Measurements from ENCODE around the gene NODAL. TPM values are rescaled to one million over a fixed set of nuclear protein-coding genes. Genes with fewer than 3 reads are reported as not detected.

NODAL gene
- polyA plus RNA-seq, 2 donors, result 0.04 to 0.20 TPM

DNA sequence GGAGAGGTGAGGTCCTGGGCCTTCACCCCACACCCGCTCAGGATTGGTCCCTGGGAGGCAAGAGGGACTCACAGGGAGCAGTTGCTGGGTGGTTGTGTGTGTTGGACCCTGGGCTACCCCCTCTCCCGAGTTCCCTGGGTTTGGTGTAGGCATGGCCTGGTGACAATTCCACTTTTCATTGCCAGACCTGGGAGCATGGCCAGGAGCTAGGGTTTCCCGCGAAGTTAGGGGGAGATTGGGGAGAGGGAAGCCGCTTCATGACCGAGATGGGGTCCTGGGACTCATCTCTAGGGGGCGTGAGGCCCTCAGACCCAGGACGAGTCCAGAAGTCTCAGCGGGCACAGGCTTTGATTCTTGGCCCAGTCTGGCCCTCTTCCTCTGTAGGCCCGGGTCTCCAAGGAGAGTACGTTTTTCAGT is 37.7 kb upstream of the NODAL start:
- WGBS, 2 donors, result 42 to 44% methylated on average over 11 of the region's 11 CpGs

GRCh38 chr10:70478191-70479164 is 37.0 kb upstream of the NODAL start, which contains the start of gene PALD1:
TSS of gene PALD1 (plus strand) at chr10:70478767. CDS start at chr10:70525952, 47,185 bp downstream.
- no peaks in the 10 kb centered on the region for H3K9me3 ChIP-seq (ENCODE audit: control insufficient read depth in 2 of 2, insufficient read depth in 1 of 2, low read depth in 1 of 2, low read length in 1 of 2)
- H3K27ac ChIP-seq (ENCODE audit: low read depth in 2 of 2, low read length in 1 of 2), result peak within 1 kb of the TSS; percentile 51 to 60
- peaks cover 4 to 29% of the 10 kb centered on the region in 2 donors for H3K4me1 ChIP-seq (ENCODE audit: control insufficient read depth in 2 of 2, insufficient read depth in 2 of 2, low read length in 1 of 2)
- 1% methylated on average over 105 to 110 of the region's 110 CpGs for WGBS, 2 donors
- no peaks in the 10 kb centered on the region for H3K36me3 ChIP-seq (ENCODE audit: control insufficient read depth in 2 of 2, insufficient read depth in 2 of 2, low read length in 1 of 2)
- peak within 1 kb of the TSS; percentile 52 to 55 for H3K4me3 ChIP-seq (ENCODE audit: low read depth in 1 of 2, low read length in 2 of 2)
- no peaks in the 10 kb centered on the region for H3K27me3 ChIP-seq (ENCODE audit: control insufficient read depth in 1 of 2, insufficient read depth in 2 of 2, low read length in 2 of 2)

More for the DNA sequence above, 37.7 kb upstream of the NODAL start:
- H3K9me3 ChIP-seq (ENCODE audit: control insufficient read depth in 2 of 2, insufficient read depth in 1 of 2, low read depth in 1 of 2, low read length in 1 of 2), result no peaks in the 10 kb centered on the region
- peaks cover 4 to 27% of the 10 kb centered on the region in 2 donors for H3K4me1 ChIP-seq (ENCODE audit: control insufficient read depth in 2 of 2, insufficient read depth in 2 of 2, low read length in 1 of 2)
- peak overlapping the region; percentile 51 to 60 for H3K27ac ChIP-seq (ENCODE audit: low read depth in 2 of 2, low read length in 1 of 2)
- no peaks in the 10 kb centered on the region for H3K36me3 ChIP-seq (ENCODE audit: control insufficient read depth in 2 of 2, insufficient read depth in 2 of 2, low read length in 1 of 2)
- H3K4me3 ChIP-seq (ENCODE audit: low read depth in 1 of 2, low read length in 2 of 2), result peak overlapping the region; percentile 52 to 55
- H3K27me3 ChIP-seq (ENCODE audit: control insufficient read depth in 1 of 2, insufficient read depth in 2 of 2, low read length in 2 of 2), result no peaks in the 10 kb centered on the region

- Histone ChIP-seq H3K9me3 (ENCODE audit: control insufficient read depth in 2 of 2, insufficient read depth in 1 of 2, low read depth in 1 of 2, low read length in 1 of 2) (no peaks in the 10 kb centered on the region), H3K27me3 (ENCODE audit: control insufficient read depth in 1 of 2, insufficient read depth in 2 of 2, low read length in 2 of 2) (no peaks in the 10 kb centered on the region), H3K4me3 (ENCODE audit: low read depth in 1 of 2, low read length in 2 of 2) (peak overlapping the region; percentile 52 to 55), H3K36me3 (ENCODE audit: control insufficient read depth in 2 of 2, insufficient read depth in 2 of 2, low read length in 1 of 2) (no peaks in the 10 kb centered on the region), H3K4me1 (ENCODE audit: control insufficient read depth in 2 of 2, insufficient read depth in 2 of 2, low read length in 1 of 2) (peaks cover 4 to 33% of the 10 kb centered on the region in 2 donors), H3K27ac (ENCODE audit: low read depth in 2 of 2, low read length in 1 of 2) (peak overlapping the region; percentile 40 to 51)
- WGBS, 2 donors, result 7% methylated on average over 27 of the region's 27 CpGs
These were observed 36.2 kb upstream of the NODAL start for GRCh38 chr10:70477661-70478162.

GRCh38 chr10:70476249-70477035 is 35.0 kb upstream of the NODAL start:
- H3K27me3 ChIP-seq (ENCODE audit: control insufficient read depth in 1 of 2, insufficient read depth in 2 of 2, low read length in 2 of 2), result no peaks in the 10 kb centered on the region
- H3K9me3 ChIP-seq (ENCODE audit: control insufficient read depth in 2 of 2, insufficient read depth in 1 of 2, low read depth in 1 of 2, low read length in 1 of 2), result no peaks in the 10 kb centered on the region
- 58 to 63% methylated on average over 7 of the region's 7 CpGs for whole genome bisulfite sequencing, 2 donors
- H3K4me3 ChIP-seq (ENCODE audit: low read depth in 1 of 2, low read length in 2 of 2), result no peak overlapping the region
- H3K27ac ChIP-seq (ENCODE audit: low read depth in 2 of 2, low read length in 1 of 2), result no peak overlapping the region
- no peaks in the 10 kb centered on the region for H3K36me3 ChIP-seq (ENCODE audit: control insufficient read depth in 2 of 2, insufficient read depth in 2 of 2, low read length in 1 of 2)
- peaks cover 4 to 30% of the 10 kb centered on the region in 2 donors for H3K4me1 ChIP-seq (ENCODE audit: control insufficient read depth in 2 of 2, insufficient read depth in 2 of 2, low read length in 1 of 2)

GRCh38 chr10:70475661-70476060 is 34.2 kb upstream of the NODAL start:
- H3K27ac ChIP-seq (ENCODE audit: low read depth in 2 of 2, low read length in 1 of 2), result peak overlapping the region; percentile 40 to 71
- no peaks in the 10 kb centered on the region for H3K27me3 ChIP-seq (ENCODE audit: control insufficient read depth in 1 of 2, insufficient read depth in 2 of 2, low read length in 2 of 2)
- no peaks in the 10 kb centered on the region for H3K36me3 ChIP-seq (ENCODE audit: control insufficient read depth in 2 of 2, insufficient read depth in 2 of 2, low read length in 1 of 2)
- 58 to 79% methylated on average over 8 of the region's 8 CpGs for WGBS, 2 donors
- H3K4me1 ChIP-seq (ENCODE audit: control insufficient read depth in 2 of 2, insufficient read depth in 2 of 2, low read length in 1 of 2), result peaks cover 4 to 30% of the 10 kb centered on the region in 2 donors
- H3K4me3 ChIP-seq (ENCODE audit: low read depth in 1 of 2, low read length in 2 of 2), result no peak overlapping the region
- no peaks in the 10 kb centered on the region for H3K9me3 ChIP-seq (ENCODE audit: control insufficient read depth in 2 of 2, insufficient read depth in 1 of 2, low read depth in 1 of 2, low read length in 1 of 2)

DNA sequence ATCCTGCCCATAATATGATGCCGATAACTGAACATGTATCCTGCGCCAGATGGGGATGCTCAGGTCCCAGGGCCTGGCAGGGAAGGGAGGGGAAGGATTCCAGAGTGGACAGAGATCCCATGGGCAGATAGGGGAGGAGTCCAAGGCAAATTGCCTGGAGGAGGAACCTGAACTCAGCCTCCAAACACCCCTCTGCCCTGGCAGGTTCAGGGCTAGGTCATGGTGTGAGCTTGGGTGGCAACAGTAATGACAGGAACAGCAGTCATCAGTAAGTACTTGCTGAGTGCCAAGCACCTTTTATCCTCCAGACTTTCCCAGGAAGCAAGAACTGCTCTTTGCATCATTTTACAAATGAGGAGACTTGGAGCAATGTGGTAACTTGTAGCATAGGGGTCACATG is 33.3 kb upstream of the NODAL start:
- Histone ChIP-seq H3K4me1 (ENCODE audit: control insufficient read depth in 2 of 2, insufficient read depth in 2 of 2, low read length in 1 of 2) (peaks cover 4 to 26% of the 10 kb centered on the region in 2 donors), H3K27me3 (ENCODE audit: control insufficient read depth in 1 of 2, insufficient read depth in 2 of 2, low read length in 2 of 2) (no peaks in the 10 kb centered on the region), H3K27ac (ENCODE audit: low read depth in 2 of 2, low read length in 1 of 2) (peak overlapping the region in 1 of 2 donors; percentile 71), H3K36me3 (ENCODE audit: control insufficient read depth in 2 of 2, insufficient read depth in 2 of 2, low read length in 1 of 2) (no peaks in the 10 kb centered on the region), H3K4me3 (ENCODE audit: low read depth in 1 of 2, low read length in 2 of 2) (no peak overlapping the region), H3K9me3 (ENCODE audit: control insufficient read depth in 2 of 2, insufficient read depth in 1 of 2, low read depth in 1 of 2, low read length in 1 of 2) (no peaks in the 10 kb centered on the region)
- WGBS, 2 donors, result 84 to 96% methylated on average over 2 of the region's 2 CpGs

- Histone ChIP-seq H3K27ac (ENCODE audit: low read depth in 2 of 2, low read length in 1 of 2) (no peak overlapping the region), H3K27me3 (ENCODE audit: control insufficient read depth in 1 of 2, insufficient read depth in 2 of 2, low read length in 2 of 2) (no peaks in the 10 kb centered on the region), H3K36me3 (ENCODE audit: control insufficient read depth in 2 of 2, insufficient read depth in 2 of 2, low read length in 1 of 2) (no peaks in the 10 kb centered on the region), H3K4me1 (ENCODE audit: control insufficient read depth in 2 of 2, insufficient read depth in 2 of 2, low read length in 1 of 2) (peaks cover 2 to 23% of the 10 kb centered on the region in 2 donors), H3K4me3 (ENCODE audit: low read depth in 1 of 2, low read length in 2 of 2) (no peak overlapping the region), H3K9me3 (ENCODE audit: control insufficient read depth in 2 of 2, insufficient read depth in 1 of 2, low read depth in 1 of 2, low read length in 1 of 2) (no peaks in the 10 kb centered on the region)
- 50 to 61% methylated on average over 8 of the region's 8 CpGs for WGBS, 2 donors
These were observed 31.4 kb upstream of the NODAL start for GRCh38 chr10:70472799-70473454.

DNA sequence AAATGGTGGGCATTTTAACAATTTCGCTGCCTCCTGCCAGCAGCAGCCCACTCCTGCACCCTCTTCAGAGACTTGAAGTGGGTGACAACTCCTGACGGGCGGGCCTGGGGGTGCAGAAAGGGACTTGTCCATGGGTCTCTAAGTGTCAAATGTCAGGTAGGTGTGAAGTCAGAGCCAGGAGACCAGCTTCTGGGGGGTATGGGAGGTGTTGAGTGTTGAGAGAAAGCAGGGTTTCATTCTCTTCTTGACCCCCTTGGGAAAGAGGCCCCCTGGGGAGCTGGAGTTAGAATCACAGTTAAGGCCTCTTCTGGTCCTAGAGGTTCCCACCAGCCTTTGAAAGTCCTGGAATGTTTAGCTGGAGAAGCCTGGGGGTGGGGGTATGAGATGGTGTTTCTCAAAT is 25.5 kb upstream of the NODAL start:
- H3K27ac ChIP-seq (ENCODE audit: low read depth in 2 of 2, low read length in 1 of 2), result no peak overlapping the region
- no peak overlapping the region for H3K4me3 ChIP-seq (ENCODE audit: low read depth in 1 of 2, low read length in 2 of 2)
- 87 to 93% methylated on average over 3 of the region's 3 CpGs for WGBS, 2 donors
- no peaks in the 10 kb centered on the region for H3K36me3 ChIP-seq (ENCODE audit: control insufficient read depth in 2 of 2, insufficient read depth in 2 of 2, low read length in 1 of 2)
- H3K9me3 ChIP-seq (ENCODE audit: control insufficient read depth in 2 of 2, insufficient read depth in 1 of 2, low read depth in 1 of 2, low read length in 1 of 2), result no peaks in the 10 kb centered on the region
- H3K4me1 ChIP-seq (ENCODE audit: control insufficient read depth in 2 of 2, insufficient read depth in 2 of 2, low read length in 1 of 2), result peaks cover 6 to 7% of the 10 kb centered on the region in 2 donors
- no peaks in the 10 kb centered on the region for H3K27me3 ChIP-seq (ENCODE audit: control insufficient read depth in 1 of 2, insufficient read depth in 2 of 2, low read length in 2 of 2)

- 76 to 84% methylated on average over 2 of the region's 2 CpGs for WGBS, 2 donors
- Histone ChIP-seq H3K4me3 (ENCODE audit: low read depth in 1 of 2, low read length in 2 of 2) (no peak overlapping the region), H3K27me3 (ENCODE audit: control insufficient read depth in 1 of 2, insufficient read depth in 2 of 2, low read length in 2 of 2) (no peaks in the 10 kb centered on the region), H3K4me1 (ENCODE audit: control insufficient read depth in 2 of 2, insufficient read depth in 2 of 2, low read length in 1 of 2) (peaks cover 6 to 7% of the 10 kb centered on the region in 2 donors), H3K9me3 (ENCODE audit: control insufficient read depth in 2 of 2, insufficient read depth in 1 of 2, low read depth in 1 of 2, low read length in 1 of 2) (no peaks in the 10 kb centered on the region), H3K36me3 (ENCODE audit: control insufficient read depth in 2 of 2, insufficient read depth in 2 of 2, low read length in 1 of 2) (no peaks in the 10 kb centered on the region), H3K27ac (ENCODE audit: low read depth in 2 of 2, low read length in 1 of 2) (no peak overlapping the region)
These were observed 24.4 kb upstream of the NODAL start for GRCh38 chr10:70465832-70466231.

Measured in esophagus (tissue), 2 donors.